Measurements from ENCODE around the gene SNCAIP.

- TF ChIP-seq STAT6 (CRISPR knock-in tag; IDR thresholded peaks at IDR 0.05), result no peak
- no peak for TF ChIP-seq STAT5B (CRISPR knock-in tag; IDR thresholded peaks at IDR 0.05)
- no peak for TF ChIP-seq RAD21 (CRISPR knock-in tag; conservative IDR thresholded peaks at IDR 0.05 in 1 of 2, IDR thresholded peaks at IDR 0.05 in 1 of 2)
- no peak for TF ChIP-seq CBX1 (IDR thresholded peaks at IDR 0.05; ENCODE audit: low read depth)
- no peak for TF ChIP-seq MTA3 (IDR thresholded peaks at IDR 0.05; ENCODE audit: borderline replicate concordance)
Observed at GRCh38 chr5:122330881-122331280, 18.8 kb downstream of the SNCAIP start.
